GM12878 (cell line): ENCODE data around the gene IFNL2. TPM values are rescaled to one million over a fixed set of nuclear protein-coding genes. Genes with fewer than 3 reads are reported as not detected.

Experiments used
- ATAC-seq: fragments of 200-7000 bp; cut with Tn5 transposase; 3 replicates; pipeline ENCODE4 v1.9.1; 2020; ENCODE audit warnings: mild to moderate bottlenecking, moderate library complexity
- BruUV-seq: library from RNA; stranded (reverse); fragments of 400-500 nt; replicated peaks from 2 replicates; lab custom pipeline; 2021; lab: Mats Ljungman, UMichigan
- CTCF ChIA-PET: fragments of 300-600 bp; sonication (Branson Sonifier 250); formaldehyde crosslinking; extraction: SDS; loops from one replicate; lab custom pipeline; 2021; ENCODE audit warnings: inconsistent platforms; lab: Yijun Ruan, JAX
- POLR2A ChIA-PET: fragments of 350-600 bp; formaldehyde crosslinking; extraction: SDS; loops from one replicate; lab custom pipeline; 2021; ENCODE audit warnings: inconsistent platforms; lab: Charles Lee
- RAD21 ChIA-PET: fragments of 300-600 bp; sonication (Branson Sonifier 250); formaldehyde crosslinking; loops from one replicate; lab custom pipeline; 2023; ENCODE audit warnings: antibody characterized with exemption; ENCODE audit not compliant: unreplicated experiment; lab: Charles Lee
- SMC1A ChIA-PET: fragments of 300-600 bp; sonication (Branson Sonifier 250); formaldehyde crosslinking; loops from one replicate; lab custom pipeline; 2023; ENCODE audit not compliant: unreplicated experiment, uncharacterized antibody; lab: Charles Lee
- DNase-seq: peaks from one replicate; pipeline ENCODE4 v3.0.0-alpha.2; 2011; ENCODE audit warnings: low read depth, low spot score
- FAIRE-seq: peaks from 3 replicates; lab custom pipeline; 2011; peaks lifted over from hg19 to GRCh38; lab: Jason Lieb, UNC
- H2AFZ ChIP-seq: 2 replicates; pipeline ENCODE4 v1.6.0; 2011; ENCODE audit warnings: low read depth, low read length, control low read depth; ENCODE audit not compliant: control insufficient read depth
- H3K27ac ChIP-seq: 2 replicates; pipeline ENCODE4 v1.5.1; 2011; ENCODE audit warnings: control low read depth; ENCODE audit not compliant: control insufficient read depth, insufficient read depth
- H3K27me3 ChIP-seq, 2 experiments: replicated peaks in 1 of 2; 2 replicates each; pipeline versions ENCODE4 v1.6.0 to v1.6.1; 2011; ENCODE audit warnings: low read length in 1 of 2; ENCODE audit not compliant: control insufficient read depth in 2 of 2, insufficient read depth in 2 of 2
- H3K36me3 ChIP-seq, 2 experiments: 2 replicates each; pipeline ENCODE4 v1.5.1; 2011; ENCODE audit warnings: low read length in 1 of 2; ENCODE audit not compliant: control insufficient read depth in 2 of 2, insufficient read depth in 2 of 2
- H3K4me1 ChIP-seq: 2 replicates; pipeline ENCODE4 v1.6.1; 2011; ENCODE audit warnings: mild to moderate bottlenecking, low read length, moderate library complexity, mixed read lengths; ENCODE audit not compliant: control insufficient read depth, insufficient read depth
- H3K4me2 ChIP-seq: 2 replicates; pipeline ENCODE4 v1.6.0; 2011; ENCODE audit warnings: control low read depth; ENCODE audit not compliant: control insufficient read depth, insufficient read depth
- H3K4me3 ChIP-seq: fragments of 200-600 bp; sonication (generic); 2 replicates; pipeline ENCODE4 v1.5.1; 2016
- H3K79me2 ChIP-seq: 2 replicates; pipeline ENCODE4 v1.6.0; 2011; ENCODE audit warnings: low read length; ENCODE audit not compliant: control insufficient read depth, insufficient read depth
- H3K9ac ChIP-seq: 2 replicates; pipeline ENCODE4 v1.8.0; 2011; ENCODE audit warnings: low read length, control low read depth, mixed read lengths; ENCODE audit not compliant: control insufficient read depth, insufficient read depth
- H3K9me3 ChIP-seq: replicated peaks from 3 replicates; pipeline ENCODE4 v1.5.1; 2011; ENCODE audit warnings: mild to moderate bottlenecking, low read length; ENCODE audit not compliant: control insufficient read depth, insufficient read depth
- H4K20me1 ChIP-seq: 2 replicates; pipeline ENCODE4 v1.6.0; 2011; ENCODE audit not compliant: control insufficient read depth, insufficient read depth
- BRCA1 ChIP-seq: IDR thresholded peaks from 2 replicates; pipeline ENCODE4 v1.6.1; 2011; ENCODE audit warnings: low read depth, low read length, improper control_type of control experiment
- CBX5 ChIP-seq: sonication (generic); IDR thresholded peaks from 2 replicates; pipeline ENCODE4 v1.6.1; 2016; ENCODE audit warnings: low read depth, moderate library complexity, mild to moderate bottlenecking, inconsistent platforms
- IRF4 ChIP-seq: IDR thresholded peaks from 2 replicates; pipeline ENCODE4 v1.6.1; 2011; ENCODE audit warnings: low read depth, low read length
- SMC3 ChIP-seq: IDR thresholded peaks from 2 replicates; pipeline ENCODE4 v1.6.1; 2011; ENCODE audit warnings: low read length, improper control_type of control experiment, borderline replicate concordance
- ZNF592 ChIP-seq: fragments of 450-650 bp; IDR thresholded peaks from 2 replicates; pipeline ENCODE4 v1.6.1; 2017; ENCODE audit warnings: mild to moderate bottlenecking, moderate library complexity
- WGBS: methylation state at CpG from one replicate; pipeline ENCODE4 v1.1.6; 2016; ENCODE audit warnings: low lambda C conversion rate; ENCODE audit not compliant: insufficient replicate concordance, insufficient coverage; ENCODE audit errors: missing lambda C conversion rate; 5-methylcytosine and 5-hydroxymethylcytosine counted together
- in situ Hi-C: fragments of 300-500 bp; cut with MboI; formaldehyde crosslinking; loops from 9 replicates; pipeline ENCODE4 v1.14.3; 2018; ENCODE audit warnings: mixed read lengths
- intact Hi-C: fragments of 100-400 bp; cut with micrococcal nuclease; formaldehyde crosslinking; loops from one replicate; pipeline ENCODE4 v1.14.2; 2022; ENCODE audit not compliant: unreplicated experiment
- polyA plus RNA-seq, 11 experiments: library from polyadenylated mRNA; depleted of rRNA in 4 of 11; unstranded in 6 of 11; stranded (reverse) in 5 of 11; fragments of >200 nt; fragmentation: Nextera tagmentation in 4 of 11; fragmentation: Illumina TruSeq in 1 of 11; extraction: Ambion mirVana in 4 of 11; extraction: Trizol in 1 of 11; gene quantifications; 1 replicate in 1 of 11; 2 replicates in 10 of 11; pipeline versions ENCODE4 v1.2.1 to v1.2.3, GENCODE V29; 2011 to 2016; ENCODE audit warnings: inconsistent platforms in 2 of 11, missing spikeins in 2 of 11, low read depth in 1 of 11
- total RNA-seq, 4 experiments: library from RNA; depleted of rRNA in 3 of 4; stranded (reverse); fragments of >200 nt in 3 of 4; fragmentation: Illumina TruSeq in 1 of 4; extraction: Trizol in 1 of 4; gene quantifications; 2 replicates each; pipeline versions ENCODE4 v1.2.1 to v1.2.3, GENCODE V29; 2013 to 2021
- TF ChIP-seq, protein P1 (sequence below): IDR thresholded peaks from 2 replicates; pipeline ENCODE4 v1.6.1; 2011; ENCODE audit warnings: mild to moderate bottlenecking, low read depth, low read length, moderate library complexity; ENCODE audit not compliant: insufficient replicate concordance
- TF ChIP-seq, protein P2 (sequence below): IDR thresholded peaks from 2 replicates; pipeline ENCODE4 v1.6.1; 2012; ENCODE audit warnings: mild to moderate bottlenecking, low read depth, low read length
- TF ChIP-seq, protein P3 (sequence below): fragments of 450-650 bp; IDR thresholded peaks from 2 replicates; pipeline ENCODE4 v1.6.1; 2017; ENCODE audit warnings: borderline replicate concordance
- TF ChIP-seq, protein P4 (sequence below): fragments of 450-650 bp; formaldehyde crosslinking; IDR thresholded peaks from 2 replicates; pipeline ENCODE4 v1.5.0; 2022; ENCODE audit warnings: mild to moderate bottlenecking, missing genetic modification characterization

Gene IFNL2
- total and polyA plus RNA-seq, 10 of the 15 experiments (the other 5 are each of a cell fraction or from before 2014, with no cell fraction given): 0.24 TPM; not detected in 9

GRCh38 chr19:39299404-39299803 is 31.2 kb downstream of the IFNL2 start:
- intact Hi-C loops: no loop called here
- H3K27ac ChIP-seq: no peak overlapping the region
- no peak overlapping the region for H3K4me2 ChIP-seq
- H3K4me1 ChIP-seq: no peaks in the 10 kb centered on the region
- POLR2A ChIA-PET: no interaction called here
- RAD21 ChIA-PET: no interaction called here
- no peaks in the 10 kb centered on the region for H4K20me1 ChIP-seq
- H3K9ac ChIP-seq: no peak overlapping the region
- no peaks in the 10 kb centered on the region for H3K9me3 ChIP-seq
- BruUV-seq: no TSS peak
- TF ChIP-seq ZNF592: no peak
- TF ChIP-seq, protein P1, sequence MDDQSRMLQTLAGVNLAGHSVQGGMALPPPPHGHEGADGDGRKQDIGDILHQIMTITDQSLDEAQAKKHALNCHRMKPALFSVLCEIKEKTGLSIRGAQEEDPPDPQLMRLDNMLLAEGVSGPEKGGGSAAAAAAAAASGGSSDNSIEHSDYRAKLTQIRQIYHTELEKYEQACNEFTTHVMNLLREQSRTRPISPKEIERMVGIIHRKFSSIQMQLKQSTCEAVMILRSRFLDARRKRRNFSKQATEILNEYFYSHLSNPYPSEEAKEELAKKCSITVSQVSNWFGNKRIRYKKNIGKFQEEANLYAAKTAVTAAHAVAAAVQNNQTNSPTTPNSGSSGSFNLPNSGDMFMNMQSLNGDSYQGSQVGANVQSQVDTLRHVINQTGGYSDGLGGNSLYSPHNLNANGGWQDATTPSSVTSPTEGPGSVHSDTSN: no peak
- no peak for TF ChIP-seq SMC3
- TF ChIP-seq, protein P2, sequence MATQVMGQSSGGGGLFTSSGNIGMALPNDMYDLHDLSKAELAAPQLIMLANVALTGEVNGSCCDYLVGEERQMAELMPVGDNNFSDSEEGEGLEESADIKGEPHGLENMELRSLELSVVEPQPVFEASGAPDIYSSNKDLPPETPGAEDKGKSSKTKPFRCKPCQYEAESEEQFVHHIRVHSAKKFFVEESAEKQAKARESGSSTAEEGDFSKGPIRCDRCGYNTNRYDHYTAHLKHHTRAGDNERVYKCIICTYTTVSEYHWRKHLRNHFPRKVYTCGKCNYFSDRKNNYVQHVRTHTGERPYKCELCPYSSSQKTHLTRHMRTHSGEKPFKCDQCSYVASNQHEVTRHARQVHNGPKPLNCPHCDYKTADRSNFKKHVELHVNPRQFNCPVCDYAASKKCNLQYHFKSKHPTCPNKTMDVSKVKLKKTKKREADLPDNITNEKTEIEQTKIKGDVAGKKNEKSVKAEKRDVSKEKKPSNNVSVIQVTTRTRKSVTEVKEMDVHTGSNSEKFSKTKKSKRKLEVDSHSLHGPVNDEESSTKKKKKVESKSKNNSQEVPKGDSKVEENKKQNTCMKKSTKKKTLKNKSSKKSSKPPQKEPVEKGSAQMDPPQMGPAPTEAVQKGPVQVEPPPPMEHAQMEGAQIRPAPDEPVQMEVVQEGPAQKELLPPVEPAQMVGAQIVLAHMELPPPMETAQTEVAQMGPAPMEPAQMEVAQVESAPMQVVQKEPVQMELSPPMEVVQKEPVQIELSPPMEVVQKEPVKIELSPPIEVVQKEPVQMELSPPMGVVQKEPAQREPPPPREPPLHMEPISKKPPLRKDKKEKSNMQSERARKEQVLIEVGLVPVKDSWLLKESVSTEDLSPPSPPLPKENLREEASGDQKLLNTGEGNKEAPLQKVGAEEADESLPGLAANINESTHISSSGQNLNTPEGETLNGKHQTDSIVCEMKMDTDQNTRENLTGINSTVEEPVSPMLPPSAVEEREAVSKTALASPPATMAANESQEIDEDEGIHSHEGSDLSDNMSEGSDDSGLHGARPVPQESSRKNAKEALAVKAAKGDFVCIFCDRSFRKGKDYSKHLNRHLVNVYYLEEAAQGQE: no peak
- no peak for TF ChIP-seq CBX5
- TF ChIP-seq, protein P3, sequence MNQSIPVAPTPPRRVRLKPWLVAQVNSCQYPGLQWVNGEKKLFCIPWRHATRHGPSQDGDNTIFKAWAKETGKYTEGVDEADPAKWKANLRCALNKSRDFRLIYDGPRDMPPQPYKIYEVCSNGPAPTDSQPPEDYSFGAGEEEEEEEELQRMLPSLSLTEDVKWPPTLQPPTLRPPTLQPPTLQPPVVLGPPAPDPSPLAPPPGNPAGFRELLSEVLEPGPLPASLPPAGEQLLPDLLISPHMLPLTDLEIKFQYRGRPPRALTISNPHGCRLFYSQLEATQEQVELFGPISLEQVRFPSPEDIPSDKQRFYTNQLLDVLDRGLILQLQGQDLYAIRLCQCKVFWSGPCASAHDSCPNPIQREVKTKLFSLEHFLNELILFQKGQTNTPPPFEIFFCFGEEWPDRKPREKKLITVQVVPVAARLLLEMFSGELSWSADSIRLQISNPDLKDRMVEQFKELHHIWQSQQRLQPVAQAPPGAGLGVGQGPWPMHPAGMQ: no peak
- TF ChIP-seq, protein P4, sequence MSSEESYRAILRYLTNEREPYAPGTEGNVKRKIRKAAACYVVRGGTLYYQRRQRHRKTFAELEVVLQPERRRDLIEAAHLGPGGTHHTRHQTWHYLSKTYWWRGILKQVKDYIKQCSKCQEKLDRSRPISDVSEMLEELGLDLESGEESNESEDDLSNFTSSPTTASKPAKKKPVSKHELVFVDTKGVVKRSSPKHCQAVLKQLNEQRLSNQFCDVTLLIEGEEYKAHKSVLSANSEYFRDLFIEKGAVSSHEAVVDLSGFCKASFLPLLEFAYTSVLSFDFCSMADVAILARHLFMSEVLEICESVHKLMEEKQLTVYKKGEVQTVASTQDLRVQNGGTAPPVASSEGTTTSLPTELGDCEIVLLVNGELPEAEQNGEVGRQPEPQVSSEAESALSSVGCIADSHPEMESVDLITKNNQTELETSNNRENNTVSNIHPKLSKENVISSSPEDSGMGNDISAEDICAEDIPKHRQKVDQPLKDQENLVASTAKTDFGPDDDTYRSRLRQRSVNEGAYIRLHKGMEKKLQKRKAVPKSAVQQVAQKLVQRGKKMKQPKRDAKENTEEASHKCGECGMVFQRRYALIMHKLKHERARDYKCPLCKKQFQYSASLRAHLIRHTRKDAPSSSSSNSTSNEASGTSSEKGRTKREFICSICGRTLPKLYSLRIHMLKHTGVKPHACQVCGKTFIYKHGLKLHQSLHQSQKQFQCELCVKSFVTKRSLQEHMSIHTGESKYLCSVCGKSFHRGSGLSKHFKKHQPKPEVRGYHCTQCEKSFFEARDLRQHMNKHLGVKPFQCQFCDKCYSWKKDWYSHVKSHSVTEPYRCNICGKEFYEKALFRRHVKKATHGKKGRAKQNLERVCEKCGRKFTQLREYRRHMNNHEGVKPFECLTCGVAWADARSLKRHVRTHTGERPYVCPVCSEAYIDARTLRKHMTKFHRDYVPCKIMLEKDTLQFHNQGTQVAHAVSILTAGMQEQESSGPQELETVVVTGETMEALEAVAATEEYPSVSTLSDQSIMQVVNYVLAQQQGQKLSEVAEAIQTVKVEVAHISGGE: no peak
- TF ChIP-seq BRCA1: no peak
- TF ChIP-seq IRF4: no peak
- FAIRE-seq (no peak), ATAC-seq (no peak), DNase-seq (no peak)
- in situ Hi-C loops: no loop called here
- H3K27me3 ChIP-seq: peaks cover 0 to 2% of the 10 kb centered on the region in 2 experiments; a peak in 1 of 4 replicates
- H3K79me2 ChIP-seq: no peaks in the 10 kb centered on the region
- WGBS: 62% methylated on average over 4 of the region's 9 CpGs
- CTCF ChIA-PET: no interaction called here
- SMC1A ChIA-PET: no interaction called here
- no peak overlapping the region for H3K4me3 ChIP-seq
- H3K36me3 ChIP-seq: no peaks in the 10 kb centered on the region
- H2AFZ ChIP-seq: no peak overlapping the region
